KMS-11 (cell line): Measurements from ENCODE around the gene E2F6.
A peak's percentile ranks its signal among the peaks of the same experiment; 100 is the strongest.

Experiments
- H2AFZ ChIP-seq: fragments of 200-600 bp; sonication (generic); 2 replicates; pipeline ENCODE4 v1.6.1; 2016; ENCODE audit warnings: antibody characterized with exemption, mixed run types, low read depth
- H3K27ac ChIP-seq: fragments of 200-600 bp; sonication (generic); 2 replicates; pipeline ENCODE4 v1.6.1; 2016; ENCODE audit warnings: mild to moderate bottlenecking, mixed run types
- H3K27me3 ChIP-seq: fragments of 200-600 bp; sonication (generic); 2 replicates; pipeline ENCODE4 v1.6.1; 2017; ENCODE audit warnings: mild to moderate bottlenecking, low read depth, mixed run types, moderate library complexity; ENCODE audit not compliant: insufficient read depth
- H3K36me3 ChIP-seq: fragments of 200-600 bp; sonication (generic); 2 replicates; pipeline ENCODE4 v1.6.1; 2017; ENCODE audit warnings: mild to moderate bottlenecking, mixed run types; ENCODE audit not compliant: insufficient read depth
- H3K4me1 ChIP-seq: fragments of 200-600 bp; sonication (generic); 2 replicates; pipeline ENCODE4 v1.6.1; 2016; ENCODE audit warnings: mild to moderate bottlenecking, low read depth, mixed run types; ENCODE audit not compliant: poor library complexity, severe bottlenecking
- H3K4me2 ChIP-seq: fragments of 200-600 bp; sonication (generic); 2 replicates; pipeline ENCODE4 v1.7.0; 2016; ENCODE audit warnings: mild to moderate bottlenecking, mixed run types
- H3K4me3 ChIP-seq: fragments of 200-600 bp; sonication (generic); IDR thresholded peaks from 2 replicates; pipeline ENCODE4 v1.6.1; 2017; ENCODE audit warnings: low read depth, low read length, mixed read lengths; ENCODE audit not compliant: insufficient read depth
- H3K79me2 ChIP-seq: fragments of 200-600 bp; sonication (generic); 2 replicates; pipeline ENCODE4 v1.6.1; 2016; ENCODE audit warnings: low read depth, mixed run types; ENCODE audit not compliant: insufficient read depth
- H3K9ac ChIP-seq: fragments of 200-600 bp; sonication (generic); 2 replicates; pipeline ENCODE4 v1.6.1; 2016; ENCODE audit warnings: mild to moderate bottlenecking, mixed run types
- H4K20me1 ChIP-seq: fragments of 200-600 bp; sonication (generic); 2 replicates; pipeline ENCODE4 v1.6.1; 2016; ENCODE audit warnings: mild to moderate bottlenecking, mixed run types; ENCODE audit not compliant: insufficient read depth
- TF ChIP-seq, protein P1 (sequence below): fragments of 200-600 bp; sonication (generic); conservative IDR thresholded peaks from 2 replicates; pipeline ENCODE4 v1.6.1; 2017; ENCODE audit warnings: low read depth, mild to moderate bottlenecking, antibody characterized with exemption, low read length, moderate library complexity, mixed read lengths

E2F6 gene

DNA sequence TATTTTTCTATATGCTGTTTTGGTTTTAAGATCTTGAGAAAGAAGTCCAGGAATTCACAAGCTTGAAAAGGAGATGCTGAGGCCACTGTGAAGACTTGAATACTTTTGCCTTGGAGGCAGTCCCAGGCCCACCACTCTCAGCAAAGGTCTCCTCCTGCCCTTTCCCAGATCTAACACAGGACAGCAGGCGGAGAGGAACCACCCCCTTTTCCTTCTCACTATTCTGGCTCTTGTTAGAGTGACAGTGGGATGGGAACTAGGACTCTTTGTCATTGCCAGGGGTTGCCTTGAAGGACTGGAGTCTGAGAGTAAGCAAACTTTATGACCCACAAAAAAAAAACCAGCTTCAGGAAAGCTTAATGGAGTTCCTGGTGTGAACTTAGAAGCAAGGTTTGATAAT is 54.7 kb downstream of the E2F6 start:
- no peak overlapping the region for H3K27ac ChIP-seq
- no peaks in the 10 kb centered on the region for H3K27me3 ChIP-seq
- H2AFZ ChIP-seq = 0 out of 2 replicates have a peak overlapping the region, but pooled peaks have one; percentile 1
- TF ChIP-seq, protein P1, sequence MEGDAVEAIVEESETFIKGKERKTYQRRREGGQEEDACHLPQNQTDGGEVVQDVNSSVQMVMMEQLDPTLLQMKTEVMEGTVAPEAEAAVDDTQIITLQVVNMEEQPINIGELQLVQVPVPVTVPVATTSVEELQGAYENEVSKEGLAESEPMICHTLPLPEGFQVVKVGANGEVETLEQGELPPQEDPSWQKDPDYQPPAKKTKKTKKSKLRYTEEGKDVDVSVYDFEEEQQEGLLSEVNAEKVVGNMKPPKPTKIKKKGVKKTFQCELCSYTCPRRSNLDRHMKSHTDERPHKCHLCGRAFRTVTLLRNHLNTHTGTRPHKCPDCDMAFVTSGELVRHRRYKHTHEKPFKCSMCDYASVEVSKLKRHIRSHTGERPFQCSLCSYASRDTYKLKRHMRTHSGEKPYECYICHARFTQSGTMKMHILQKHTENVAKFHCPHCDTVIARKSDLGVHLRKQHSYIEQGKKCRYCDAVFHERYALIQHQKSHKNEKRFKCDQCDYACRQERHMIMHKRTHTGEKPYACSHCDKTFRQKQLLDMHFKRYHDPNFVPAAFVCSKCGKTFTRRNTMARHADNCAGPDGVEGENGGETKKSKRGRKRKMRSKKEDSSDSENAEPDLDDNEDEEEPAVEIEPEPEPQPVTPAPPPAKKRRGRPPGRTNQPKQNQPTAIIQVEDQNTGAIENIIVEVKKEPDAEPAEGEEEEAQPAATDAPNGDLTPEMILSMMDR = no peak
- no peaks in the 10 kb centered on the region for H3K79me2 ChIP-seq
- no peaks in the 10 kb centered on the region for H3K4me1 ChIP-seq
- H4K20me1 ChIP-seq = no peaks in the 10 kb centered on the region
- no peak overlapping the region for H3K9ac ChIP-seq
- no peak overlapping the region for H3K4me2 ChIP-seq
- no peaks in the 10 kb centered on the region for H3K36me3 ChIP-seq
- no peak overlapping the region for H3K4me3 ChIP-seq

DNA sequence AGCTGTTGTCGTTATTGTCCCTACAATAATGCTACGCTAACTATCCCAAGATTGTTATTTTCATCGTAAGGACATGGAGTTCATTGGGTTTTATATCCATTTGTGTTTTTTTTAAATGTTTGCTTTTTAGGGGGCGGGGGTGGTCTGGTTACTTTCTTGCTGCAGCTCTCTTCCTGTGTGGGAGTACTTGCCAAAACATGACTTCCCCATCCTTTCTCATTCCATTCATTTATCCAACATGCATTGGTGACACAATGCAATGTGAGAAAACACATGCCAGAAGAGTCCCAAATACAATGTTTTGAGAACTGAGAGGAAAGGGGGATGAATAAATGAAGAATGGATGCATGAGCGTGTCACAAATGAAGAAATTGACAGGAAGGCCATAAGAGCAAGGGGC is 55.9 kb downstream of the E2F6 start:
- Histone ChIP-seq H4K20me1 (no peaks in the 10 kb centered on the region), H3K4me1 (no peaks in the 10 kb centered on the region), H3K4me3 (no peak overlapping the region), H3K27ac (no peak overlapping the region), H3K27me3 (no peaks in the 10 kb centered on the region), H3K79me2 (no peaks in the 10 kb centered on the region), H2AFZ (no peak overlapping the region), H3K9ac (no peak overlapping the region), H3K4me2 (no peak overlapping the region), H3K36me3 (no peaks in the 10 kb centered on the region)
- TF ChIP-seq, protein P1 = no peak

DNA sequence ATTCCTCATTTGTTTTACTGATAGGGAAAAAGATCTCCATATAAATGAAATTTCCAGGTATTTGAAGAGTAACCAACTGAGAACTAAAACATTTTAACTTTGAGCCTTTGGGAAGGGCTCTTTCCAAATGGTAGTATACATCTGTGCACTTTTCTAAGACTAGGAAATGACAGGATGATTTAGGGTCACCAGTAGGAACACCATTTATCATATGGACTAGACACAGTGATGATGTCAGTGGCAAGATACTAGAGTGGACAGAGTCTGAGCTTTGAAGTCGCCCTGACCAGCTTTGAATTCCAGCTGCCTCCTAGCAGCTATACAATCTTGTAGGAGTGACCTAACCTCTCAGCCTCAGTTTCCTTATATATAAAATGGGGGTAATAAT is 56.4 kb downstream of the E2F6 start:
- Histone ChIP-seq H4K20me1 (no peaks in the 10 kb centered on the region), H3K4me1 (no peaks in the 10 kb centered on the region), H3K4me2 (no peak overlapping the region), H3K36me3 (no peaks in the 10 kb centered on the region), H2AFZ (no peak overlapping the region), H3K27me3 (no peaks in the 10 kb centered on the region), H3K9ac (no peak overlapping the region), H3K27ac (no peak overlapping the region), H3K4me3 (no peak overlapping the region), H3K79me2 (no peaks in the 10 kb centered on the region)
- TF ChIP-seq, protein P1 = no peak

DNA sequence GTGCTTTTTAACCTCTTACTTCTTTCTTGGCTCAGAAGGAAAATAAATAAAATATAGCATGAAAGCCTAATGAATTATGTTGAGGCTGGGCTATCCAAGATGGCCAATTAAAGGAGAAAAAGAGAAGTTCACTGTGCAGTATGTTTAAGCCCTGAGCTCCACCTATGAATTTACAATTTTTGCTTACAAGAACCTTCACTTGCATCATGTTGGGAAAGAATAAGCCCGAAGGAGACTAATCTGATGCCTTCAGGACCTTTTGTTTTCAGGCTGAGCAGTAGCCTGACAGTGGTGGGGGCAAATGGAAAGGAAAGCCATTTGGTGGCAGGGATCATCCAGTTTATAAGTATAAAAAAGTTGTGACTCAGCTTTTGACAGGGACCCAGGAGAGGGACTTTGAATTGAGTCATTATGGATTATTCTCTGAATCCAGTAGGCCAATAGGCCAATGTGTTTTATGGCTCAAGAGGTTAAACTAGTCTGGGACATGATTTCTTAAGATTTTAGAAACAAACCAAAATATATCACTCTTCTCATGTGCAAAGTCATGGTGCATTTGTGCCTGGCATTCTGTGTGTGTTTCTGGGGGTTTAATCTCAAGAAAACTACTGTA is 56.9 kb downstream of the E2F6 start:
- no peak overlapping the region for H2AFZ ChIP-seq
- H3K27me3 ChIP-seq = no peaks in the 10 kb centered on the region
- H3K9ac ChIP-seq = no peak overlapping the region
- H3K4me1 ChIP-seq = no peaks in the 10 kb centered on the region
- no peak overlapping the region for H3K4me2 ChIP-seq
- TF ChIP-seq, protein P1 = no peak
- H3K27ac ChIP-seq = no peak overlapping the region
- H3K79me2 ChIP-seq = no peaks in the 10 kb centered on the region
- H4K20me1 ChIP-seq = no peaks in the 10 kb centered on the region
- no peak overlapping the region for H3K4me3 ChIP-seq
- H3K36me3 ChIP-seq = no peaks in the 10 kb centered on the region
